BE2C (cell line): ENCODE data around the gene GINS2.
A peak's percentile ranks its signal among the peaks of the same experiment; 100 is the strongest.

Experiments used
- DNase-seq: peaks from one replicate; pipeline ENCODE4 v3.0.0-alpha.2; 2020
- H3K27me3 ChIP-seq: fragments of 250-450 bp; sonication (Bioruptor Pico); 2 replicates; pipeline ENCODE4 v1.5.1; 2020; ENCODE audit warnings: mild to moderate bottlenecking
- H3K36me3 ChIP-seq: fragments of 250-450 bp; sonication (Bioruptor Pico); 2 replicates; pipeline ENCODE4 v1.5.1; 2020; ENCODE audit warnings: mild to moderate bottlenecking
- H3K4me1 ChIP-seq: fragments of 250-450 bp; sonication (Bioruptor Pico); 2 replicates; pipeline ENCODE4 v1.5.1; 2020
- H3K4me3 ChIP-seq: 2 replicates; pipeline ENCODE4 v1.5.1; 2011; ENCODE audit warnings: low read depth, low read length
- H3K9me3 ChIP-seq: fragments of 250-450 bp; sonication (Bioruptor Pico); 2 replicates; pipeline ENCODE4 v1.5.1; 2020
- TF ChIP-seq, protein P1 (sequence below): IDR thresholded peaks from 2 replicates; pipeline ENCODE4 v1.5.1; 2012; ENCODE audit warnings: mild to moderate bottlenecking, low read depth, low read length

GINS2 gene

DNA sequence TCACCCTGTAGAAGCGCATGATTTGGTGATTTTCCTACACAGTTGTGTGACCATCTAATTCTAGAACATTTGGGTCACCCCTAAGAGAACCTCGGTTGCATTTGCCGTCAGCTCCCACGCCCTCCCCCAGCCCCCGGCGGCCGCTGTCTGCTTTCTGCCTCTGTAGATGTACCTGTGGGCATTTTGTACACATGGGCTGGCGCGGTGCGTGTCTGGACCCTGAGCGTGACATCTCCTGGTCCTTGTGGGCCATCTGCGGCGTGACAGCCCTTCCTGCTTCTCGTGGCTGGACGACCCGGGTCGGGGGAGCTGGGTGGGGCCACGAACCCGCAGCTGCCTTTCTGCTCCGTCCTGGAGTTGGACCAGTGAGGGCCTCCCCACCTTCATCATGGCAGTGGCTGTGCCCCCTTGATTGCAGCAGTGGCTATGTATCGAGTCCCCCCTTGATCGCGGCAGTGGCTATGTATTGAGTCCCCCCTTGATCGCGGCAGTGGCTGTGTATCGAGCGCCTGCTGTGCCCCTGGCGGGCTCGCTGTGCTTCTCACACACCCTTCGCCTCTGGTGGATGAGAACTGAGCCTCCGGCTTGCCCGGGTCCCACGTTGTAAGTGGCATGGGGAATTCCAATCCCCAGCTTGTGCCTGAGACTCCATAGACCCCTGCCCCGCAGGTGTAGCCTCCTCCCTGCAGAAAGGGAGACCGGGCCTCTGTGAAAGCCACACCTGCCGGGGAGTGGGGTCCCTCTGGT, 51.5 kb downstream of the GINS2 start:
- Histone ChIP-seq H3K4me3 (no peak overlapping the region), H3K36me3 (peaks cover 82% of the 10 kb centered on the region), H3K9me3 (no peaks in the 10 kb centered on the region), H3K27me3 (no peaks in the 10 kb centered on the region), H3K4me1 (peaks cover 44% of the 10 kb centered on the region)
- TF ChIP-seq, protein P1, sequence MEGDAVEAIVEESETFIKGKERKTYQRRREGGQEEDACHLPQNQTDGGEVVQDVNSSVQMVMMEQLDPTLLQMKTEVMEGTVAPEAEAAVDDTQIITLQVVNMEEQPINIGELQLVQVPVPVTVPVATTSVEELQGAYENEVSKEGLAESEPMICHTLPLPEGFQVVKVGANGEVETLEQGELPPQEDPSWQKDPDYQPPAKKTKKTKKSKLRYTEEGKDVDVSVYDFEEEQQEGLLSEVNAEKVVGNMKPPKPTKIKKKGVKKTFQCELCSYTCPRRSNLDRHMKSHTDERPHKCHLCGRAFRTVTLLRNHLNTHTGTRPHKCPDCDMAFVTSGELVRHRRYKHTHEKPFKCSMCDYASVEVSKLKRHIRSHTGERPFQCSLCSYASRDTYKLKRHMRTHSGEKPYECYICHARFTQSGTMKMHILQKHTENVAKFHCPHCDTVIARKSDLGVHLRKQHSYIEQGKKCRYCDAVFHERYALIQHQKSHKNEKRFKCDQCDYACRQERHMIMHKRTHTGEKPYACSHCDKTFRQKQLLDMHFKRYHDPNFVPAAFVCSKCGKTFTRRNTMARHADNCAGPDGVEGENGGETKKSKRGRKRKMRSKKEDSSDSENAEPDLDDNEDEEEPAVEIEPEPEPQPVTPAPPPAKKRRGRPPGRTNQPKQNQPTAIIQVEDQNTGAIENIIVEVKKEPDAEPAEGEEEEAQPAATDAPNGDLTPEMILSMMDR, result no peak
- no peak for DNase-seq

DNA sequence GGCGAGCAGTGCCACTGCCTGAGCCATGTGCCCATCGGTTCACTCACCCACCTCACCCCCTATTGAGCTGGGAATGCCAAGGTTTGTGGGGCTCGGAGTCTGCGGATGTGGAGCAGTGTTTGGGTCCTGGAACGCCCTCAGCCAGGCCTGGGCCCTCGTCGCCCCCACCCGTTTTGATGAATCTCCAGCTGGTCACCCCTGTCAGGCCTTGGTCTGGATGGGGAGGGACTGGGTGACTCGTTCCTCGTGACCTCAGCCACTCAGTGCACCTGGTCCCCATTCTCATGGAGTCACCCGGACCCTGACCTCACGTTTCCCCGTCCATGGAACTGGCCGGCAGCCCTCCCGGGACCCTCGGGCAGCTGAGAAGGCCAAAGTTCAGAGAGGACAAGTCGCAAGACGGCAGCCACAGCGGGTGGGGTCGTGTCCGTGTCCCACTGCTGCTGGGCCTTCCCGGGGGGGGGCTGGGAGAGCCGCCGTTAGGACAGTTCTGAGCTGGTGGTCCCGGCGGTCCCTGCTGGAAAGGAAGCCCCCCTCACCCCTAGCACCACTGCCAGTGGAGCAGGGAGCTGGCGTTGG, 52.4 kb downstream of the GINS2 start:
- Histone ChIP-seq H3K9me3 (no peaks in the 10 kb centered on the region), H3K36me3 (peaks cover 76% of the 10 kb centered on the region), H3K4me3 (no peak overlapping the region), H3K27me3 (no peaks in the 10 kb centered on the region), H3K4me1 (peaks cover 52% of the 10 kb centered on the region)
- DNase-seq, result no peak
- TF ChIP-seq, protein P1, result no peak

DNA sequence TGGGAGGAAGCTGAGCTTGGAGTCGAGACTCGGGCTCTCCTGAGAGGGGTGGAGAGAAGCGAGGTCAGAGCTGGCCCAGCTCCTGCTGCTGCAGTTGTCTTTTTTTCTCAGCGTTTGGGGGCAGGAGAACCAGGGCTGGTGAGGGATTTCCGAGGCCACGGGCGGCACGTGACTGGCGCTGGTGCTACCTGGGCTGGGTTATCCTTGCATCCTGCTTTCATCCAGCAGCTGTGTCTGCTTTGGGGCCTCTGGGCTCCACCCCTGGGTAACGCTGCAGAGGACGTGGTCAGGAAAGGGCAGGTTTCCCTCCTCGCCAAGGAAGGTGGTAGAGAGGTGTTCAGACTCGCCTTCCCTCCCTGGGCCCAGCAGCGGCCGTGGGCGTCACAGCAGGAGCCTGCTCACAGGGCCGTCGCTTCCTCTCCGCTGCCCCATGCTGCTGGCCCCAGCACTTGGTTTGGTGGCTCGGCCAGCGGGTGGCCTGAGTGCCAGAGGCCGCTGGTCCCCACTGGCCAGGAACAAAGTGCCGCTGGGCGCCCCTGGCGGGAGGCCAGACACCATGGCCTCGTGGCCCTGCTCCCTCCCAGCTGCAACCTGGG, 53.1 kb downstream of the GINS2 start:
- no peak overlapping the region for H3K4me3 ChIP-seq
- H3K27me3 ChIP-seq, result no peaks in the 10 kb centered on the region
- no peak for DNase-seq
- TF ChIP-seq, protein P1, result no peak
- peaks cover 54% of the 10 kb centered on the region for H3K4me1 ChIP-seq
- peaks cover 69% of the 10 kb centered on the region for H3K36me3 ChIP-seq
- no peaks in the 10 kb centered on the region for H3K9me3 ChIP-seq

DNA sequence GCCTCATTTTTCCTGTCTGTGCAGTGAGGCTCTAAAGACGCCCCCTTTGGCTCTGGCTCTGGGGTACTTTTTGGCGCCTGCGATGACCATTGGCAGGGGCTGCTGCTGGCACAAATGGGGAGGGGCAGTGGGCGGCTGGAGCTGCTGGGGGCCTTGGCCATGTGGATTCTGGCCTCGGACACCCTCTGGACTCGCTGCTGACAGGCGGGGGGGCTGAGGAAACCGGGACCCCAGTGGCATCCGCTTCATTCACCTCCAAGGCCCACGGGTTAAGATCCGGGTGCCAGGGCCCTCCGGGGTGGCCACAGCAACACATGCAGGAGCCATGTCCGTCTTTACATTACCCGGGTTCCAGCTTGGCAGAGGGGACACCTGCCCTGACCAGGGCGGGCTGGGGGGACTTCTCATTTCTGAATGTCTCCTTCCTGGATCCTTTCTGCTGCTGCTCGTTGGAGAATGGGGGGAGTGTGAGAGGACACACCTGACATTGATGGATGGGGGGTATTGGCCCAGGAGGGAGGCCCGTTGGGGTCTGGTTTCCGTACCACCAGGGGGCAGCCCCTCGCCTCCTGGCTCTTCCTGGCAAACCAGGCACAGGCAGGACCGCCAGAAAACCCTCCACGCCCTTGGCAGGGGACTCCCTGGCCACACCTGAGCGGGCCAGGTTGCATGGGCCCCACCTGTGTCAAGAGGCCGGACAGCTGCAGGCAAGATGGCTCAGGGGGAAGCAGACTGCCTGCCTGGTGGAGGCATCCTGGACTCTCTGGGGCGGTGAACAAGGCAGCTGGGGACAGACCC, 53.8 kb downstream of the GINS2 start:
- H3K4me1 ChIP-seq, result peaks cover 49% of the 10 kb centered on the region
- no peaks in the 10 kb centered on the region for H3K27me3 ChIP-seq
- H3K36me3 ChIP-seq, result peaks cover 68% of the 10 kb centered on the region

DNA sequence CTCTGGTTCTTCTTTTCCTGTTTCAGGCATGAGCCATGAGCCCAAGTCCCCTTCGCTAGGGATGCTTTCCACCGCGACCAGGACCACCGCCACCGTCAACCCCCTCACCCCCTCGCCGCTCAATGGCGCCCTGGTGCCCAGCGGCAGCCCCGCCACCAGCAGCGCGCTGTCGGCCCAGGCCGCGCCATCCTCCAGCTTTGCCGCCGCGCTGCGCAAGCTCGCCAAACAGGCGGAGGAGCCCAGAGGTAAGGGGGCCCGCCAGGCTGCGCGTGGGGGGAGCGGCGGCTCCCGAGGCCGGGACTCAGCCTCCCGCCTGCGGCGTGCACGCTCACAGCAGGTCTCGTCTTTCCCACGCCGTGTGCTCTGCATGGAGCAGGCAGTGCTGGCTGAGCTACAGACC, 54.9 kb downstream of the GINS2 start:
- H3K36me3 ChIP-seq, result peaks cover 75% of the 10 kb centered on the region
- no peak overlapping the region for H3K4me3 ChIP-seq
- TF ChIP-seq, protein P1, result no peak
- peaks cover 5% of the 10 kb centered on the region; the same call in 1 of the 2 replicates for H3K9me3 ChIP-seq
- DNase-seq, result no peak
- H3K27me3 ChIP-seq, result no peaks in the 10 kb centered on the region
- peaks cover 39% of the 10 kb centered on the region for H3K4me1 ChIP-seq

More for the DNA sequence above, 53.8 kb downstream of the GINS2 start:
- H3K9me3 ChIP-seq, result no peaks in the 10 kb centered on the region
- H3K4me3 ChIP-seq, result no peak overlapping the region
- TF ChIP-seq, protein P1, result peak; percentile 58
- DNase-seq, result peak; percentile 49
